HepG2 (cell line): ENCODE measurements around the gene CFL1. TPM values are rescaled to one million over a fixed set of nuclear protein-coding genes. Genes with fewer than 3 reads are reported as not detected.

ENCODE experiments used
- GFI1 ChIP-seq: sonication (generic); formaldehyde crosslinking; IDR thresholded peaks from 2 replicates; pipeline ENCODE4 v1.5.0; 2020; ENCODE audit warnings: missing genetic modification reagents, mild to moderate bottlenecking, borderline replicate concordance
- HMGA1 ChIP-seq: sonication (generic); formaldehyde crosslinking; conservative IDR thresholded peaks from 2 replicates; pipeline ENCODE4 v1.4.0; 2020; ENCODE audit warnings: missing genetic modification reagents
- IKZF1 ChIP-seq: fragments of 450-650 bp; IDR thresholded peaks from 2 replicates; pipeline ENCODE4 v1.7.1; 2016
- NRL ChIP-seq: sonication (generic); formaldehyde crosslinking; IDR thresholded peaks from 2 replicates; pipeline ENCODE4 v1.5.0; 2020; ENCODE audit warnings: missing genetic modification reagents, mild to moderate bottlenecking, moderate library complexity, borderline replicate concordance
- RBM39 ChIP-seq: fragments of 200-400 bp; formaldehyde crosslinking; IDR thresholded peaks from one replicate; pipeline ENCODE4 v1.6.1; 2018; ENCODE audit warnings: antibody characterized with exemption, mild to moderate bottlenecking, low read depth, low read length; ENCODE audit not compliant: poor library complexity, severe bottlenecking
- RFX3 ChIP-seq: IDR thresholded peaks from 2 replicates; pipeline ENCODE4 v1.6.1; 2016; ENCODE audit warnings: missing biosample characterization, missing genetic modification reagents
- SALL2 ChIP-seq: sonication (generic); formaldehyde crosslinking; IDR thresholded peaks from 2 replicates; pipeline ENCODE4 v1.8.1; 2023; ENCODE audit warnings: mild to moderate bottlenecking, missing genetic modification reagents, inconsistent platforms
- XBP1 ChIP-seq: sonication (generic); formaldehyde crosslinking; IDR thresholded peaks from 2 replicates; pipeline ENCODE4 v1.5.0; 2020; ENCODE audit warnings: missing genetic modification reagents
- ZNF160 ChIP-seq: sonication (generic); formaldehyde crosslinking; IDR thresholded peaks from 2 replicates; pipeline ENCODE4 v1.8.0; 2022; ENCODE audit warnings: mild to moderate bottlenecking, inconsistent platforms, missing genetic modification reagents
- ZNF570 ChIP-seq: sonication (generic); formaldehyde crosslinking; IDR thresholded peaks from 2 replicates; pipeline ENCODE4 v1.4.0; 2020; ENCODE audit warnings: mild to moderate bottlenecking, missing genetic modification reagents, borderline replicate concordance
- ZNF672 ChIP-seq: sonication (generic); formaldehyde crosslinking; IDR thresholded peaks from 2 replicates; pipeline ENCODE4 v1.8.1; 2022; ENCODE audit warnings: missing genetic modification reagents
- ZNF768 ChIP-seq: sonication (generic); formaldehyde crosslinking; IDR thresholded peaks from 2 replicates; pipeline ENCODE4 v1.4.0; 2020; ENCODE audit warnings: missing genetic modification reagents
- polyA plus RNA-seq, 8 experiments: library from polyadenylated mRNA; depleted of rRNA in 3 of 8; stranded (reverse) in 7 of 8; unstranded in 1 of 8; fragments of >200 nt; fragmentation: Illumina TruSeq in 4 of 8; extraction: Trizol in 4 of 8; gene quantifications; 2 replicates each; pipeline versions ENCODE4 v1.2.1 to v1.2.3, GENCODE V29; 2011 to 2016; ENCODE audit warnings: low read depth in 4 of 8, missing spikeins in 1 of 8, mixed read lengths in 1 of 8; ENCODE audit not compliant: insufficient read depth in 1 of 8
- total RNA-seq, 5 experiments: library from RNA; depleted of rRNA; stranded (reverse); fragments of >200 nt; fragmentation: Illumina TruSeq; extraction: Trizol; gene quantifications; 2 replicates each; pipeline ENCODE4 v1.2.3, GENCODE V29; 2016; ENCODE audit warnings: low read depth in 1 of 5
- TF ChIP-seq, protein P1 (sequence below): sonication (generic); formaldehyde crosslinking; IDR thresholded peaks from 2 replicates; pipeline ENCODE4 v1.4.0; 2020; ENCODE audit warnings: mild to moderate bottlenecking, missing genetic modification reagents, borderline replicate concordance
- TF ChIP-seq, protein P2 (sequence below): sonication (generic); formaldehyde crosslinking; IDR thresholded peaks from 2 replicates; pipeline ENCODE4 v1.9.0; 2021; ENCODE audit warnings: missing genetic modification reagents, mild to moderate bottlenecking, borderline replicate concordance
- TF ChIP-seq, protein P3 (sequence below): sonication (generic); formaldehyde crosslinking; IDR thresholded peaks from 2 replicates; pipeline ENCODE4 v1.4.0; 2020; ENCODE audit warnings: missing genetic modification reagents
- TF ChIP-seq, protein P4 (sequence below): sonication (generic); formaldehyde crosslinking; IDR thresholded peaks from 2 replicates; pipeline ENCODE4 v1.4.0; 2020; ENCODE audit warnings: mild to moderate bottlenecking, missing genetic modification reagents, borderline replicate concordance

Gene CFL1
- total and polyA plus RNA-seq, 2 of the 13 experiments (the other 11 are each of a cell fraction or from before 2014, with no cell fraction given), result 379 to 383 TPM

DNA sequence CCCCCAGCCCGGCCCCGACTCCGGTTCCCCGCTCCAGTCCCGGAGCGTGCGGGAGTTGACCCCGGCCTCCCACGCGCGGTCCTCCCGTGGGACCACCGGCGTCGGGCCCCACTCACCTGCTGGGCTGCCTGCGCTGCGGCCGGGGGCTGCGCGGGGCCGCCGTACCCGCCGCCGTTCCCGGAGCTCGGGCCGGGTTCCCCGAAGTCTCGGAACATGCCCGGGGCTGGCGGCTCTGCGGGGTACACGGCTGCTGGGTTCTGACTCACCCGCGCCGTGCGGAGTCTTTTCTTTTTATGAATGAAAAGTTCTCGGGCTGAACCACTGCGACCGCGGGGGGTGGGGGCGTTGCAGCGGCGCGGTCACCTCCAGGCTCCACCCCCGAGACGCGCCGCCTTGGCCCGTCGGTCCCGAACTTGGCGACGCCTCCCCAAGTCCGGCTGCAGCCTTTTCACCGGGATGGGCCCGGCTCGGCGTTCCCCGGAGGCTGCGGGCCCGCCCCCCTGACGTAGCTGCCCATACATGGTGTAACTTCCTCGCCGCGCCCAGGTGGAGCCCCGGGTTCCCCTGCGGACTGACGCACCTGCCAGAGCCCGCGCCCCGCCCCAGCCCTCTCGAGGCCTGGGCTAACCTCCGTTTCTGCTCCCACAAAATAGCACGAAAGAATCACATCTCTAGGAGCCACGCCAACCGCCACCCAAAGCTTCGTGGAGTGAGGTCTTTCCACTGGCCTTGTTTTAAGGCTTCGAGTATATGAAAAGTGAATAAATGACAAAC lies 42.3 kb upstream of the CFL1 start, which contains the start of gene FOSL1 (continued):
- TF ChIP-seq, protein P1, sequence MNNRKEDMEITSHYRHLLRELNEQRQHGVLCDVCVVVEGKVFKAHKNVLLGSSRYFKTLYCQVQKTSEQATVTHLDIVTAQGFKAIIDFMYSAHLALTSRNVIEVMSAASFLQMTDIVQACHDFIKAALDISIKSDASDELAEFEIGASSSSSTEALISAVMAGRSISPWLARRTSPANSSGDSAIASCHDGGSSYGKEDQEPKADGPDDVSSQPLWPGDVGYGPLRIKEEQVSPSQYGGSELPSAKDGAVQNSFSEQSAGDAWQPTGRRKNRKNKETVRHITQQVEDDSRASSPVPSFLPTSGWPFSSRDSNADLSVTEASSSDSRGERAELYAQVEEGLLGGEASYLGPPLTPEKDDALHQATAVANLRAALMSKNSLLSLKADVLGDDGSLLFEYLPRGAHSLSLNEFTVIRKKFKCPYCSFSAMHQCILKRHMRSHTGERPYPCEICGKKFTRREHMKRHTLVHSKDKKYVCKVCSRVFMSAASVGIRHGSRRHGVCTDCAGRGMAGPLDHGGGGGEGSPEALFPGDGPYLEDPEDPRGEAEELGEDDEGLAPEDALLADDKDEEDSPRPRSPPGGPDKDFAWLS (CRISPR knock-in tag), result no peak
- TF ChIP-seq ZNF672 (no peak), XBP1 (CRISPR knock-in tag) (no peak), RBM39 (no peak), NRL (no peak), IKZF1 (no peak), ZNF768 (CRISPR knock-in tag) (no peak), ZNF570 (no peak), HMGA1 (CRISPR knock-in tag) (no peak), RFX3 (no peak), ZNF160 (CRISPR knock-in tag) (0 out of 2 replicates have a peak, but pooled peaks have one; percentile 20), GFI1 (CRISPR knock-in tag) (no peak), SALL2 (0 out of 2 replicates have a peak, but pooled peaks have one; percentile 35)
- TF ChIP-seq, protein P2, sequence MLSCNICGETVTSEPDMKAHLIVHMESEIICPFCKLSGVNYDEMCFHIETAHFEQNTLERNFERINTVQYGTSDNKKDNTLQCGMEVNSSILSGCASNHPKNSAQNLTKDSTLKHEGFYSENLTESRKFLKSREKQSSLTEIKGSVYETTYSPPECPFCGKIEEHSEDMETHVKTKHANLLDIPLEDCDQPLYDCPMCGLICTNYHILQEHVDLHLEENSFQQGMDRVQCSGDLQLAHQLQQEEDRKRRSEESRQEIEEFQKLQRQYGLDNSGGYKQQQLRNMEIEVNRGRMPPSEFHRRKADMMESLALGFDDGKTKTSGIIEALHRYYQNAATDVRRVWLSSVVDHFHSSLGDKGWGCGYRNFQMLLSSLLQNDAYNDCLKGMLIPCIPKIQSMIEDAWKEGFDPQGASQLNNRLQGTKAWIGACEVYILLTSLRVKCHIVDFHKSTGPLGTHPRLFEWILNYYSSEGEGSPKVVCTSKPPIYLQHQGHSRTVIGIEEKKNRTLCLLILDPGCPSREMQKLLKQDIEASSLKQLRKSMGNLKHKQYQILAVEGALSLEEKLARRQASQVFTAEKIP (CRISPR knock-in tag), result no peak
- TF ChIP-seq, protein P3, sequence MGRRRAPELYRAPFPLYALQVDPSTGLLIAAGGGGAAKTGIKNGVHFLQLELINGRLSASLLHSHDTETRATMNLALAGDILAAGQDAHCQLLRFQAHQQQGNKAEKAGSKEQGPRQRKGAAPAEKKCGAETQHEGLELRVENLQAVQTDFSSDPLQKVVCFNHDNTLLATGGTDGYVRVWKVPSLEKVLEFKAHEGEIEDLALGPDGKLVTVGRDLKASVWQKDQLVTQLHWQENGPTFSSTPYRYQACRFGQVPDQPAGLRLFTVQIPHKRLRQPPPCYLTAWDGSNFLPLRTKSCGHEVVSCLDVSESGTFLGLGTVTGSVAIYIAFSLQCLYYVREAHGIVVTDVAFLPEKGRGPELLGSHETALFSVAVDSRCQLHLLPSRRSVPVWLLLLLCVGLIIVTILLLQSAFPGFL (CRISPR knock-in tag), result no peak
- TF ChIP-seq, protein P4, sequence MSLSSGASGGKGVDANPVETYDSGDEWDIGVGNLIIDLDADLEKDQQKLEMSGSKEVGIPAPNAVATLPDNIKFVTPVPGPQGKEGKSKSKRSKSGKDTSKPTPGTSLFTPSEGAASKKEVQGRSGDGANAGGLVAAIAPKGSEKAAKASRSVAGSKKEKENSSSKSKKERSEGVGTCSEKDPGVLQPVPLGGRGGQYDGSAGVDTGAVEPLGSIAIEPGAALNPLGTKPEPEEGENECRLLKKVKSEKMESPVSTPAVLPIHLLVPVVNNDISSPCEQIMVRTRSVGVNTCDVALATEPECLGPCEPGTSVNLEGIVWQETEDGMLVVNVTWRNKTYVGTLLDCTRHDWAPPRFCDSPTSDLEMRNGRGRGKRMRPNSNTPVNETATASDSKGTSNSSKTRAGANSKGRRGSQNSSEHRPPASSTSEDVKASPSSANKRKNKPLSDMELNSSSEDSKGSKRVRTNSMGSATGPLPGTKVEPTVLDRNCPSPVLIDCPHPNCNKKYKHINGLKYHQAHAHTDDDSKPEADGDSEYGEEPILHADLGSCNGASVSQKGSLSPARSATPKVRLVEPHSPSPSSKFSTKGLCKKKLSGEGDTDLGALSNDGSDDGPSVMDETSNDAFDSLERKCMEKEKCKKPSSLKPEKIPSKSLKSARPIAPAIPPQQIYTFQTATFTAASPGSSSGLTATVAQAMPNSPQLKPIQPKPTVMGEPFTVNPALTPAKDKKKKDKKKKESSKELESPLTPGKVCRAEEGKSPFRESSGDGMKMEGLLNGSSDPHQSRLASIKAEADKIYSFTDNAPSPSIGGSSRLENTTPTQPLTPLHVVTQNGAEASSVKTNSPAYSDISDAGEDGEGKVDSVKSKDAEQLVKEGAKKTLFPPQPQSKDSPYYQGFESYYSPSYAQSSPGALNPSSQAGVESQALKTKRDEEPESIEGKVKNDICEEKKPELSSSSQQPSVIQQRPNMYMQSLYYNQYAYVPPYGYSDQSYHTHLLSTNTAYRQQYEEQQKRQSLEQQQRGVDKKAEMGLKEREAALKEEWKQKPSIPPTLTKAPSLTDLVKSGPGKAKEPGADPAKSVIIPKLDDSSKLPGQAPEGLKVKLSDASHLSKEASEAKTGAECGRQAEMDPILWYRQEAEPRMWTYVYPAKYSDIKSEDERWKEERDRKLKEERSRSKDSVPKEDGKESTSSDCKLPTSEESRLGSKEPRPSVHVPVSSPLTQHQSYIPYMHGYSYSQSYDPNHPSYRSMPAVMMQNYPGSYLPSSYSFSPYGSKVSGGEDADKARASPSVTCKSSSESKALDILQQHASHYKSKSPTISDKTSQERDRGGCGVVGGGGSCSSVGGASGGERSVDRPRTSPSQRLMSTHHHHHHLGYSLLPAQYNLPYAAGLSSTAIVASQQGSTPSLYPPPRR (CRISPR knock-in tag), result no peak
